ENCODE data around the gene PTPRU. TPM values are rescaled to one million over a fixed set of nuclear protein-coding genes. Genes with fewer than 3 reads are reported as not detected.

PTPRU gene
- total RNA-seq, 1 experiment from 2014 or later = 40.7 TPM

- no peak overlapping the region for H2AFZ ChIP-seq (ENCODE audit: low read depth, low read length, poor library complexity, severe bottlenecking)
- no peaks in the 10 kb centered on the region for H3K79me2 ChIP-seq (ENCODE audit: insufficient read depth, low read length)
- H3K27me3 ChIP-seq (ENCODE audit: insufficient read depth, low read length) = no peaks in the 10 kb centered on the region
- H3K9ac ChIP-seq (ENCODE audit: low read length) = no peak overlapping the region
- BruUV-seq (replicated peaks) = no TSS peak
- no peak overlapping the region for H3K27ac ChIP-seq (ENCODE audit: low read depth, low read length)
- H3K4me3 ChIP-seq (replicated peaks in 1 of 2; ENCODE audit: low read depth in 1 of 2, low read length in 2 of 2) = no peak overlapping the region
- ATAC-seq (no peak), DNase-seq (ENCODE audit: low read depth, low spot score) (no peak)
- TF ChIP-seq REST (IDR thresholded peaks at IDR 0.05; ENCODE audit: low read depth) = no peak
- TF ChIP-seq CTCF (IDR thresholded peaks at IDR 0.05 in 2 of 3, conservative IDR thresholded peaks at IDR 0.05 in 1 of 3; ENCODE audit: borderline replicate concordance in 1 of 3, insufficient read depth in 1 of 3, low read depth in 2 of 3, low read length in 2 of 3) = no peak
- TF ChIP-seq TCF7L2 (IDR thresholded peaks at IDR 0.05; ENCODE audit: borderline replicate concordance, extremely low read depth, insufficient read depth, insufficient read length) = no peak
- TF ChIP-seq ELF1 (IDR thresholded peaks at IDR 0.05; ENCODE audit: borderline replicate concordance, low read depth) = no peak
- no peak for TF ChIP-seq RAD21 (IDR thresholded peaks at IDR 0.05; ENCODE audit: low read depth)
- TF ChIP-seq SP1 (IDR thresholded peaks at IDR 0.05; ENCODE audit: low read depth) = no peak
- no peak for TF ChIP-seq POLR2AphosphoS5 (IDR thresholded peaks at IDR 0.05; ENCODE audit: low read depth, low read length)
- no peak for TF ChIP-seq CBX3 (IDR thresholded peaks at IDR 0.05; ENCODE audit: low read depth)
- TF ChIP-seq POLR2A (IDR thresholded peaks at IDR 0.05; ENCODE audit: borderline replicate concordance, extremely low read depth, insufficient read depth, insufficient read length) = no peak
- TF ChIP-seq CEBPB (IDR thresholded peaks at IDR 0.05; ENCODE audit: low read depth) = no peak
- no peak for TF ChIP-seq JUND (IDR thresholded peaks at IDR 0.05)
- no peak for TF ChIP-seq ZBTB33 (IDR thresholded peaks at IDR 0.05; ENCODE audit: extremely low read depth, insufficient replicate concordance, low read length)
- TF ChIP-seq ZFX (IDR thresholded peaks at IDR 0.05) = no peak
- TF ChIP-seq EGR1 (IDR thresholded peaks at IDR 0.05; ENCODE audit: low read depth) = no peak
- TF ChIP-seq MAX (IDR thresholded peaks at IDR 0.05) = no peak
- TF ChIP-seq EZH2 (IDR thresholded peaks at IDR 0.05) = no peak
- no peak for TF ChIP-seq YY1 (IDR thresholded peaks at IDR 0.05; ENCODE audit: extremely low read depth, insufficient replicate concordance, low read depth, low read length)
- no peak for TF ChIP-seq SRF (IDR thresholded peaks at IDR 0.05; ENCODE audit: low read depth)
- intact Hi-C loops (cut with micrococcal nuclease) = no loop called here
- CTCF ChIA-PET = no interaction called here
- H3K9me3 ChIP-seq (ENCODE audit: control insufficient read depth in 1 of 2, insufficient read depth in 1 of 2, low read depth in 1 of 2, low read length in 2 of 2) = no peaks in the 10 kb centered on the region
- no peaks in the 10 kb centered on the region for H3K9me2 ChIP-seq (ENCODE audit: insufficient read depth)
- H3K4me2 ChIP-seq (ENCODE audit: low read length) = no peak overlapping the region
- RAD21 ChIA-PET (ENCODE audit: low non-redundant PET in 1 of 2, low total read pairs in 2 of 2, uncharacterized antibody in 2 of 2, unreplicated experiment in 2 of 2) = no interaction called here
- no peaks in the 10 kb centered on the region for H4K20me1 ChIP-seq (ENCODE audit: insufficient read depth)
- peaks cover 0 to 11% of the 10 kb centered on the region in 2 experiments; a peak in 1 of 4 replicates for H3K36me3 ChIP-seq (ENCODE audit: control insufficient read depth in 1 of 2, insufficient read depth in 2 of 2, low read length in 2 of 2)
- no peaks in the 10 kb centered on the region for H3K4me1 ChIP-seq (ENCODE audit: control insufficient read depth in 1 of 2, insufficient read depth in 2 of 2, low read length in 2 of 2)
- POLR2A ChIA-PET = no interaction called here
These were observed 79.6 kb downstream of the PTPRU start for GRCh38 chr1:29315876-29316275.
